IPS-18a (cell line): ENCODE measurements around the gene GIPR.
"Not testable (repeated sequence)": the region's sequence is repeated elsewhere in the genome, so short reads cannot be mapped to it uniquely, and the experiment has no call there.

Experiments used
- H3K27ac ChIP-seq: one replicate; pipeline ENCODE4 v1.5.1; 2013; ENCODE audit warnings: low read length
- H3K27me3 ChIP-seq: one replicate; pipeline ENCODE4 v1.6.1; 2013; ENCODE audit warnings: mild to moderate bottlenecking, low read length; ENCODE audit not compliant: control insufficient read depth, insufficient read depth
- H3K36me3 ChIP-seq: one replicate; pipeline ENCODE4 v1.6.1; 2013; ENCODE audit warnings: low read depth, low read length; ENCODE audit not compliant: control insufficient read depth
- H3K4me1 ChIP-seq: one replicate; pipeline ENCODE4 v1.6.1; 2013; ENCODE audit warnings: low read depth, low read length; ENCODE audit not compliant: control insufficient read depth
- H3K4me3 ChIP-seq: one replicate; pipeline ENCODE4 v1.5.1; 2013; ENCODE audit warnings: low read length
- H3K9ac ChIP-seq: one replicate; pipeline ENCODE4 v1.6.1; 2013; ENCODE audit warnings: mild to moderate bottlenecking, low read length, moderate library complexity
- H3K9me3 ChIP-seq: one replicate; pipeline ENCODE4 v1.6.1; 2013; ENCODE audit warnings: low read depth, low read length; ENCODE audit not compliant: control insufficient read depth

The GIPR gene, protein sequence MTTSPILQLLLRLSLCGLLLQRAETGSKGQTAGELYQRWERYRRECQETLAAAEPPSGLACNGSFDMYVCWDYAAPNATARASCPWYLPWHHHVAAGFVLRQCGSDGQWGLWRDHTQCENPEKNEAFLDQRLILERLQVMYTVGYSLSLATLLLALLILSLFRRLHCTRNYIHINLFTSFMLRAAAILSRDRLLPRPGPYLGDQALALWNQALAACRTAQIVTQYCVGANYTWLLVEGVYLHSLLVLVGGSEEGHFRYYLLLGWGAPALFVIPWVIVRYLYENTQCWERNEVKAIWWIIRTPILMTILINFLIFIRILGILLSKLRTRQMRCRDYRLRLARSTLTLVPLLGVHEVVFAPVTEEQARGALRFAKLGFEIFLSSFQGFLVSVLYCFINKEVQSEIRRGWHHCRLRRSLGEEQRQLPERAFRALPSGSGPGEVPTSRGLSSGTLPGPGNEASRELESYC

DNA sequence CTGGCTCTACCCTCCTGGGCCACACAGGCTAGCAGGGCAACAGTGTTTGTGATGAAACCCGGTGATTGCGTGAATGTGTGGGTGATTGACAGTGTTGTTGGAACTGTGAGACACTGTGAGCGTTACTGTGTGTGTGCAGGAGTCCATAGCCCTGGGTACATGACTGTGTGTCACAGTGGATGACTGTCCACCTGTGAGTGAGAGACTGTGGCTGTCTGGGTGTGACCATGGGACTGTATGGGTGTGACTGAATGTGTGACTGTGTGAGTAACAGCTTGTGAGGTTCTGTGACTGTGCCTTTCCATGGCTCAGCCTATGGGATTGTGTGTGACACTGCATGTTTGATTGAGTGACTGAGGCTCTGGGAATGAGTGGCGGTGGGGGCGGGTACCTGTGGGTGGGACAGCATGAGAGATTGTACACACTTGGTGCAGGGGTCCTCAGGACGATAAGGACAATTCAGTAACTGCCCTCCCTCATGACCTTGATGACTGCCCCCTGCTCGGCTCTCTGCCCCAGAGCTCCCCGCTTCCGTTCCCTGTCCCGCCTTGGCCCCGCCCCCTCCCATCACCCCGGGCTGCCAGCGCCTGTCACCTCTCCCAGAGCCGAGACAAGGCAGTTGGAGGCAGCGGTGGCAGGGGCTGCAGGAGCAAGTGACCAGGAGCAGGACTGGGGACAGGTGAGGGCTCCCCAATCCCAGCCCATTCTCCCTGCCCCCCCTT, at the start of gene GIPR:
GIPR (plus strand) TSS at position 602 of the 722 bp plus-strand sequence. CDS start 1,300 bp downstream, outside the sequence.
- no peak within 1 kb of the TSS for H3K9ac ChIP-seq
- peak within 1 kb of the TSS; percentile 42 for H3K4me3 ChIP-seq
- no peak within 1 kb of the TSS for H3K27ac ChIP-seq
- H3K9me3 ChIP-seq, result no peaks in the 10 kb centered on the region
- H3K36me3 ChIP-seq, result no peaks in the 10 kb centered on the region
- H3K4me1 ChIP-seq, result peaks cover 7% of the 10 kb centered on the region
- peaks cover 53% of the 10 kb centered on the region for H3K27me3 ChIP-seq

DNA sequence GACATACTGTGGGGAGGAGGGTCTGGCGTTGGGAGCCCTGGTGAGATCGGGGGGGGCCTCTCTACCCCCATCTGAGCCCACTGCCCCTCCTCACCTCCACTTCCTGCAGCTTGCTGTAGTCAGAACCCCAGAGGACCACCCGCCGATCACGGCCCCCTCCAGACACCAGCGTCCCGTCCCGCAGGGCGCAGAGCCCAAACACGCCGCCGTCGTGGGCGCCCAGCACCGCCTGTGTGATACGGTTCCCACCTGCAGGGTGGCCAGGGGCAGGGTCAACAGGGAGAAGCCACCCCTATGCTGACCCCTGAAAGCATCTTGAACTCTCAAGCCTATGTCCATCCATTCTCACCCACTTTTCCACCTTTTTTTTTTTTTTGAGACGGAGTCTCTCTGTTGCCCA, 46.6 kb upstream of the GIPR start:
- Histone ChIP-seq H3K36me3 (no peaks in the 10 kb centered on the region), H3K9me3 (no peaks in the 10 kb centered on the region), H3K27ac (no peak overlapping the region), H3K4me1 (no peaks in the 10 kb centered on the region), H3K27me3 (no peaks in the 10 kb centered on the region), H3K4me3 (no peak overlapping the region), H3K9ac (no peak overlapping the region)

DNA sequence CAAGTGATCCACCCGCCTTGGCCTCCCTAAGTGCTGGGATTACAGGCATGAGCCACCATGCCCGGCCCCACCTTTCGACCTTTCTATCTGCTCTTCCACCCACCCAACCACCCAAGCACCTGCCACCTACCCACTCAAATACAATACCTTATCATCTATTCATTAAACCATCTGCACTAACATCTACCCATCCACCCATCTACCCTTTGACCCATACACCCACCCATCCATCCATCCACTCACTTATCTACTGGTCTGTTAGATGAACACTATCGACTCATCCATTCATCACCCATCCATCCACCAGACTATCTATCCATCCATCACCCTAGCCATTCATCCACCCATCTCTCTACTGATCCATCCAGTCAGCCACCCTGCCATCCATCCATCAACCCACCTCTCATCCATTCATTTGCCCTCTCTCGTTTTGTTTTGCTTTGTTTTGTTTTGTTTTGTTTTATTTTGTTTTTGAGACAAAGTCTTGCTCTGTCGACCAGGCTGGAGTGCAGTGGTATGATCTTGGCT, 46.0 kb upstream of the GIPR start:
- Histone ChIP-seq H3K36me3 (no peaks in the 10 kb centered on the region), H3K4me1 (no peaks in the 10 kb centered on the region), H3K9me3 (no peaks in the 10 kb centered on the region), H3K4me3 (no peak overlapping the region), H3K9ac (no peak overlapping the region), H3K27ac (no peak overlapping the region), H3K27me3 (no peaks in the 10 kb centered on the region)

DNA sequence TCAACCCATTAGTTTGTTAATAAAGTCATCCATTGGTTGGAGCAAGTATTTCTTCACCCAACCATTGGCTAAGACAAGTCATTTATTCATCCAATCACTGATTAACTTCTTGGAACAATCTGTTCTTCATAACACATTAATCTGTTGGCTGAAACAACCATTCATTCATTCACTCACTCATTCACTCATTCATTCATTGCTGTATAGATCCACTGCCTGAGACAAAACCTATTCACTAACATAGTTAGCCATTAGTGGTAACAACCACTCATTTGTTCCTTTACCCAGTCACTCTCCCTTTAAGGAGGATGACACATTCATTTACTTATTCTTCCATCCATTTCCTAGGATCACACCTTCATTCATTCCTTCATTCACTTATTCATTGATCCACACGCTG, 44.0 kb upstream of the GIPR start:
- Histone ChIP-seq H3K36me3 (no peaks in the 10 kb centered on the region), H3K4me1 (no peaks in the 10 kb centered on the region), H3K27me3 (no peaks in the 10 kb centered on the region), H3K9ac (no peak overlapping the region), H3K27ac (no peak overlapping the region), H3K4me3 (no peak overlapping the region), H3K9me3 (no peaks in the 10 kb centered on the region)

DNA sequence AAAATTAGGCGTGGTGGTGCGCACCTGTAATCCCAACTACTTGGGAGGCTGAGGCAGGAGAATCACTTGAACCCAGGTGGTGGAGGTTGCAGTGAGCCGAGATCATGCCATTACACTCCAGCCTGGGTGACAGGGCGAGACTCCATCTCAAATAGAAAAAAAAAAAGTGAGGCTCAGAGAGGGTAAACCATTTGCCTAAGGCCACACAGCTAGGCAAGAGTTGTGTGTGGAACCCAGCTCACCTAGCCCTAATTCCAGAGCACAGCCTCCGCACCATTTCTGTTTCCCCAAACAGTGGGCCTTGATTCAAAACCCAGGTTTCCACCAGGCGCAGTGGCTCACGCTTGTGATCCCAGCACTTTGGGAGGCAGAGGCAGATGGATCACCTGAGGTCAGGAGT, 39.8 kb upstream of the GIPR start:
- H3K9me3 ChIP-seq, H3K4me1 ChIP-seq, H3K27me3 ChIP-seq, H3K9ac ChIP-seq, H3K36me3 ChIP-seq, H3K4me3 ChIP-seq, H3K27ac ChIP-seq: not testable (repeated sequence)

DNA sequence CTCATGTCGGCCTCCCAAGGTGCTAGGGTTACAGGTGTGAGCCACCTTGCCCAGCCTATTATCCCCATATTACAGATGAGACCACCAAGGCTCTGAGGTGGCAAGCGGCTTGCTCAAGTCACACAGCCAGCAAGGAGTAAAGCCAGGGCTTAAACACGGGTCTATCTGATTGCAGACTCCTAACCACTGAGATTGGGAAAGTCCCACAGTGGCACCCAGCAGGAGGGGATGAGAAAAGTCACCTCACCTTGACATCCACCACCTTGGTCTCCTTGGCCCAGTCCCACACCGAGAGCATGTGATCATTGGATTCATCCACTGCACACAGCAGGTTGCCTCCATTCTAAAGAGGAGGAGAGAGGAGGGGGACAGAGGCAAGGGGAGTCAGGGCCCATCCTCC, 38.3 kb upstream of the GIPR start:
- H3K27me3 ChIP-seq, result no peaks in the 10 kb centered on the region
- no peak overlapping the region for H3K27ac ChIP-seq
- H3K4me1 ChIP-seq, result peaks cover 7% of the 10 kb centered on the region
- no peak overlapping the region for H3K9ac ChIP-seq
- no peaks in the 10 kb centered on the region for H3K9me3 ChIP-seq
- no peak overlapping the region for H3K4me3 ChIP-seq
- no peaks in the 10 kb centered on the region for H3K36me3 ChIP-seq

DNA sequence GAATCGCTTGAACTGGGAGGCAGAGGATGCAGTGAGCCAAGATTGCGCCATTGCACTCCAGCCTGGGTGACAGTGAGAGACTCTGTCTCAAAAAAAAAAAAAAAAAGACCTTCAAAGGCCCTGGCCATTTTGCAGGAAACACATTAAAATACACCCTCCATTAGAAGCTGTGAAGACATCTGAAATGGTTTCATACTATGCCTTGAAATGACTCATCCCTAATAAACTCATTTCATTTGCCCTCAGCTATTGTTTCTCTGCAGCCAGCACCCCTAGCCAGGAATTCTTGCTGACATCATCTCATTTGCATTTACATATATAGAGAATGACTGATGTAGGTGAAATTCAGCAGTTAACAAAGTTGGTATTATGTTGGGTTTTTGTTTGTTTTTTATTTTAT, 37.6 kb upstream of the GIPR start:
- no peak overlapping the region for H3K4me3 ChIP-seq
- no peaks in the 10 kb centered on the region for H3K9me3 ChIP-seq
- H3K9ac ChIP-seq, result no peak overlapping the region
- H3K27ac ChIP-seq, result no peak overlapping the region
- peaks cover 7% of the 10 kb centered on the region for H3K4me1 ChIP-seq
- no peaks in the 10 kb centered on the region for H3K36me3 ChIP-seq
- no peaks in the 10 kb centered on the region for H3K27me3 ChIP-seq

DNA sequence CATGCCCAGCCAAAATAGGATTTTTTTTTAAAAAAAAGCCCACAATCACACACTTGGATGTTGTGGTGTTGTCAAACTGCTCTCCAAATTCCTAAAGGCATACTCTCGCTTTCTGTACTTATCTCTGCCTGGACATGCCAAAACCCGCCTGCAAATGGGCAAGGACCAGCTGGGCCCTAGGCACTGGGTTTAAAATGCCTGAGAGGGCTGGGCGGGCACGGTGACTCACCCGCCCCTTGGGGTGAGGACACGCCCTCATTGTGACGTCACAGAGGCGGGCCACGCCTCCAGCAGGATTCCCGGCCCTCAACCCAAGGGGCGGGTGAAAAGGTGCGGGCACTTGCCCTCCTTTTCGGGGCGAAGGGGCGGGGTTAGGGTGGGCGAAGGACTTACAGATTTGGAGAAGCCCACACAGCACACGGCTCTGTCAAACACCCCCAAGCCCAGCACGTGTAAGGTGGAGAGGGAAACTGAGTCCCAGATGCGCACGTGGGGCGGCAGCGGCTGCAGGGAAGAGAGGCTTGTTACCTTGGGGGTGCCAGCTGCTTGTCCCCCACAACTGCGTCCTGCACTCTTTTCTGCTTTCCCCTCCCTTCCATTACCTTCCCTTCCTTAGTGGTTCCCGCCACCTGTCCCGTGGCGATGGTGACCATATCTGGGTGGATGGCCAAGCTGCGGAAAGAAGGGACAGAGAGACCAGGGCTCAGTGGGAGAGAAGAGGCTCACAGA, 35.4 kb upstream of the GIPR start:
- Histone ChIP-seq H3K9me3 (no peaks in the 10 kb centered on the region), H3K36me3 (no peaks in the 10 kb centered on the region), H3K9ac (no peak overlapping the region), H3K27me3 (no peaks in the 10 kb centered on the region), H3K4me1 (peaks cover 7% of the 10 kb centered on the region), H3K27ac (no peak overlapping the region), H3K4me3 (peak overlapping the region; percentile 41)

DNA sequence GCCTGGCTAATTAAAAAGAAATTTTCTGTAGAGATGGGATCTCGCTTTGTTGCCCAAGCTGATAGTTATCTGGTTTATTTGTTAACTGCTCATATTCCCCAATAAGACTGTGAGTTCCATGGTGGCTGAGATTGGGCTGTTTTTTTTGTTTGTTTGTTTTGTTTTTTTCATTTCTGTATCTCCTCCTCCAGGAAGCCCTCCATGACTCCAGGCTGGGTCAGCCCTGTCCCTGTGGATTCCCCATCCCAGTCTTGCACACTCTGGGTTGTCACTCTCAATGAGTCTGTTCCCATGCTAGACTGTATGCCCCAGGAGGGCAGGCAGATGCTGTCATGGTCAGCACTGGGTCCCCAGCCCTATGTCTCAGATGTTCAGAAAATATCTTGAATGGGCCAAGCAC, 31.7 kb upstream of the GIPR start:
- H3K27me3 ChIP-seq, result no peaks in the 10 kb centered on the region
- no peak overlapping the region for H3K4me3 ChIP-seq
- no peak overlapping the region for H3K9ac ChIP-seq
- H3K4me1 ChIP-seq, result peaks cover 13% of the 10 kb centered on the region
- no peak overlapping the region for H3K27ac ChIP-seq
- no peaks in the 10 kb centered on the region for H3K36me3 ChIP-seq
- no peaks in the 10 kb centered on the region for H3K9me3 ChIP-seq

DNA sequence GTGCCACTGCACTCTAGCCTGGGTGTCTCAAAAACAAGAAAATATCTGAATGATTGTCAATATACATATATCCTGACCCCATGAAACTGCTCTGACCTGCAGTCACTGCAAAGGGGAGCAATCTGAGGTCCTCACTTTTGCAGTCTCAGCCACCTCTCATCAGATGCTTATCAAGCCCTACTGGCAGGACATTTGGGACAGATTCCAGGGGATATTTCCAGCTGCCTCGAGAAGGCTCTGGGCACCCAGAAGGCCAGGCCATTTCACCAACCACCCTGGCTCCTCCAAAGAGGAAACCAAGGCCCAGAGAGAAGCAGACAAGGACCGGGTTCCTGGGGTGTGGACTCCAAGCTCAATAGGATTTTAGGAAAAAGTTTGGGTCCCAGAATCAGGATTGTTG, 31.1 kb upstream of the GIPR start:
- Histone ChIP-seq H3K4me3 (no peak overlapping the region), H3K9ac (no peak overlapping the region), H3K27ac (no peak overlapping the region), H3K36me3 (no peaks in the 10 kb centered on the region), H3K4me1 (peaks cover 13% of the 10 kb centered on the region), H3K27me3 (peaks cover 5% of the 10 kb centered on the region), H3K9me3 (no peaks in the 10 kb centered on the region)

DNA sequence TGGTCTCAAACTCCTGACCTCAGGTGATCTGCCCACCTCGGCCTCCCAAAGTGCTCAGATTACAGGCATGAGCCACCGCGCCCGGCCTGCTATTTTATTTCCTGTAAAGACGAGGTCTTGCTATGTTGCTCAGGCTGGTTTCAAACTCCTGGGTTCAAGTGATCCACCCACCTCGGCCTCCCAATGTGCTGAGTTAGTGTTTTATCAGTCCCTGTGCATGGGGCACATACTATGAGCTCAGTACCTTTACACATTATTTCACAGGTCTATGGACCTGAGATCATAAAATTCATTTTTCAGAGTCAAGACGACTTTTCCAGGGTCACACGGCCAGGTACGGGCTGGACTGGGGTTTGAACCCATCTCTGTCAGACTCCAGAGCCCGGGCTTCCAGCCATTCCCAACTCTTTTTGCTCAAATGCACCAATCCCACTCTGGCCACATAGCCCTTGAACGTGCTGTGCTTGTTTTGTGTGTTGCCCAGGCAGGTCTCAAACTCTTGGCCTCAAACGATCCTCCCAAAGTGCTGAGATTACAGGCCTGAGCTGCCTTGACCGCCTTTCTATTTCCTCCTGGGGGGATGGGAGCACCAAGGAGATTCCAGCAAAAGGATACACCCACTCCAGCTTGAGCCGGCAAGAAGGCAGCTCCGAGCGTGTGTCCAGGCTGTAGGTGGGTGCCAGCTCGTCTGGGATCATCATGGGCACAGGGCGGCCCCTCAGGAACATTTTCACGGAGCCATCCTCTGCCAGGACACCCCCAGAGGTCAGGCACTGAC, 29.9 kb upstream of the GIPR start:
- Histone ChIP-seq H3K4me3 (peak overlapping the region; percentile 62), H3K4me1 (peaks cover 6% of the 10 kb centered on the region), H3K27ac (no peak overlapping the region), H3K9me3 (no peaks in the 10 kb centered on the region), H3K27me3 (peaks cover 6% of the 10 kb centered on the region), H3K36me3 (no peaks in the 10 kb centered on the region), H3K9ac (no peak overlapping the region)
